HL-60 (cell line): ENCODE measurements around the gene MYO1A.

Experiments
- DNase-seq, 2 experiments: peaks; one replicate each; pipeline ENCODE4 v3.0.0-alpha.2; 2010 to 2020; ENCODE audit warnings: low read depth in 1 of 2, low spot score in 1 of 2
- H3K27ac ChIP-seq: fragments of 250-450 bp; sonication (Bioruptor Pico); replicated peaks from 2 replicates; pipeline ENCODE4 v1.5.1; 2020; ENCODE audit warnings: mild to moderate bottlenecking, moderate library complexity
- H3K27me3 ChIP-seq: fragments of 250-450 bp; sonication (Bioruptor Pico); 2 replicates; pipeline ENCODE4 v1.5.1; 2021; ENCODE audit warnings: mild to moderate bottlenecking, moderate library complexity; ENCODE audit not compliant: insufficient read depth, poor library complexity, severe bottlenecking
- H3K4me3 ChIP-seq: replicated peaks from 2 replicates; pipeline ENCODE4 v1.5.1; 2011; ENCODE audit warnings: mild to moderate bottlenecking, control low read depth, low read length; ENCODE audit not compliant: insufficient read depth
- GABPA ChIP-seq: IDR thresholded peaks from 2 replicates; pipeline ENCODE4 v1.6.1; 2012; ENCODE audit warnings: low read depth
- POLR2AphosphoS5 ChIP-seq: IDR thresholded peaks from 2 replicates; pipeline ENCODE4 v1.6.1; 2012; ENCODE audit warnings: low read depth
- SPI1 ChIP-seq: IDR thresholded peaks from 2 replicates; pipeline ENCODE4 v1.6.1; 2012; ENCODE audit warnings: low read depth, mild to moderate bottlenecking, borderline replicate concordance
- TF ChIP-seq, protein P1 (sequence below): IDR thresholded peaks from 2 replicates; pipeline ENCODE4 v1.6.1; 2012; ENCODE audit warnings: low read depth; ENCODE audit not compliant: insufficient replicate concordance
- TF ChIP-seq, protein P2 (sequence below): IDR thresholded peaks from one replicate; pipeline ENCODE4 v1.5.1; 2011; ENCODE audit warnings: low read length, control low read depth, inconsistent platforms; ENCODE audit not compliant: insufficient read depth

The MYO1A gene

DNA sequence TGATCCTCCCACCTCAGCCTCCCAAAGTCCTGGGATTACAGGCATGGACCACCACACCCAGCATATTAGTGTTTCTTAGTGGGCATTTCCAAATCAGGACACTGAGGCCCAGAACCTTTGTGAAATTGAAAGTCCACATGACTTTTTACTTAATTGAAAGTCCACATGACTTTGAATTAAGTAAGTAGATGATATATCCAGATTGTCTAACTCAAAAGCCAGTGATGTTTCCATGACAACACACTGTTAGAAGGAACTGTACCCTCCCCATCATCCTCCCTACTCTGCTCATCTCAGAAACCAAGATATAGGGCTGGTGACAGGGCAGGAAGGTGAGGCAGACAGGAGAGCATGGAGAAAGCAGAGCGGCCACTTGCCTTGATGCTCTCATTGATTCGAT is 7.2 kb downstream of the MYO1A start:
- no peak for DNase-seq
- H3K27ac ChIP-seq: no peak overlapping the region
- H3K4me3 ChIP-seq: no peak overlapping the region
- TF ChIP-seq, protein P1, sequence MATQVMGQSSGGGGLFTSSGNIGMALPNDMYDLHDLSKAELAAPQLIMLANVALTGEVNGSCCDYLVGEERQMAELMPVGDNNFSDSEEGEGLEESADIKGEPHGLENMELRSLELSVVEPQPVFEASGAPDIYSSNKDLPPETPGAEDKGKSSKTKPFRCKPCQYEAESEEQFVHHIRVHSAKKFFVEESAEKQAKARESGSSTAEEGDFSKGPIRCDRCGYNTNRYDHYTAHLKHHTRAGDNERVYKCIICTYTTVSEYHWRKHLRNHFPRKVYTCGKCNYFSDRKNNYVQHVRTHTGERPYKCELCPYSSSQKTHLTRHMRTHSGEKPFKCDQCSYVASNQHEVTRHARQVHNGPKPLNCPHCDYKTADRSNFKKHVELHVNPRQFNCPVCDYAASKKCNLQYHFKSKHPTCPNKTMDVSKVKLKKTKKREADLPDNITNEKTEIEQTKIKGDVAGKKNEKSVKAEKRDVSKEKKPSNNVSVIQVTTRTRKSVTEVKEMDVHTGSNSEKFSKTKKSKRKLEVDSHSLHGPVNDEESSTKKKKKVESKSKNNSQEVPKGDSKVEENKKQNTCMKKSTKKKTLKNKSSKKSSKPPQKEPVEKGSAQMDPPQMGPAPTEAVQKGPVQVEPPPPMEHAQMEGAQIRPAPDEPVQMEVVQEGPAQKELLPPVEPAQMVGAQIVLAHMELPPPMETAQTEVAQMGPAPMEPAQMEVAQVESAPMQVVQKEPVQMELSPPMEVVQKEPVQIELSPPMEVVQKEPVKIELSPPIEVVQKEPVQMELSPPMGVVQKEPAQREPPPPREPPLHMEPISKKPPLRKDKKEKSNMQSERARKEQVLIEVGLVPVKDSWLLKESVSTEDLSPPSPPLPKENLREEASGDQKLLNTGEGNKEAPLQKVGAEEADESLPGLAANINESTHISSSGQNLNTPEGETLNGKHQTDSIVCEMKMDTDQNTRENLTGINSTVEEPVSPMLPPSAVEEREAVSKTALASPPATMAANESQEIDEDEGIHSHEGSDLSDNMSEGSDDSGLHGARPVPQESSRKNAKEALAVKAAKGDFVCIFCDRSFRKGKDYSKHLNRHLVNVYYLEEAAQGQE: no peak
- TF ChIP-seq, protein P2, sequence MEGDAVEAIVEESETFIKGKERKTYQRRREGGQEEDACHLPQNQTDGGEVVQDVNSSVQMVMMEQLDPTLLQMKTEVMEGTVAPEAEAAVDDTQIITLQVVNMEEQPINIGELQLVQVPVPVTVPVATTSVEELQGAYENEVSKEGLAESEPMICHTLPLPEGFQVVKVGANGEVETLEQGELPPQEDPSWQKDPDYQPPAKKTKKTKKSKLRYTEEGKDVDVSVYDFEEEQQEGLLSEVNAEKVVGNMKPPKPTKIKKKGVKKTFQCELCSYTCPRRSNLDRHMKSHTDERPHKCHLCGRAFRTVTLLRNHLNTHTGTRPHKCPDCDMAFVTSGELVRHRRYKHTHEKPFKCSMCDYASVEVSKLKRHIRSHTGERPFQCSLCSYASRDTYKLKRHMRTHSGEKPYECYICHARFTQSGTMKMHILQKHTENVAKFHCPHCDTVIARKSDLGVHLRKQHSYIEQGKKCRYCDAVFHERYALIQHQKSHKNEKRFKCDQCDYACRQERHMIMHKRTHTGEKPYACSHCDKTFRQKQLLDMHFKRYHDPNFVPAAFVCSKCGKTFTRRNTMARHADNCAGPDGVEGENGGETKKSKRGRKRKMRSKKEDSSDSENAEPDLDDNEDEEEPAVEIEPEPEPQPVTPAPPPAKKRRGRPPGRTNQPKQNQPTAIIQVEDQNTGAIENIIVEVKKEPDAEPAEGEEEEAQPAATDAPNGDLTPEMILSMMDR: no peak
- TF ChIP-seq POLR2AphosphoS5: no peak
- no peak for TF ChIP-seq SPI1
- TF ChIP-seq GABPA: no peak
- no peaks in the 10 kb centered on the region for H3K27me3 ChIP-seq

DNA sequence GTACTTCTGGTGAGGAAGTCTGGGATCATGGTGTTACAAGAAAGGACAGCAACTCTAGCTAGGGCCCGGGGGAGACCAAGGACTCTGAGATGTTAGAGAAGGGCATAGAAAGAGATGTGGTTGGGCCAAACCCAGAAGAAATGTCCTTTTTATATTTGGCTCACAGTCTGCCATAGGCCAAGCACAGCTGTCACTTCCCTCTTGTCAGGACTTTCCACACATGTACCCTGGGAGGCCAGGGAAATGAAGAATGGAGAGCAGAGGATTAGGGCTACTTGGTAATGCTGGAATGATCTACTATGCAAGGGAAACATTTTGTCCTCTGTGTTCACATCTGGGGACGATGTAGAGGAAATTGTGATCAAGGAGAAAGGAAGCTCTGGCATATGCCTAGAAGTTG is 9.2 kb downstream of the MYO1A start:
- Histone ChIP-seq H3K27me3 (no peaks in the 10 kb centered on the region), H3K4me3 (no peak overlapping the region), H3K27ac (no peak overlapping the region)
- TF ChIP-seq, protein P1: no peak
- TF ChIP-seq, protein P2: no peak
- no peak for DNase-seq

DNA sequence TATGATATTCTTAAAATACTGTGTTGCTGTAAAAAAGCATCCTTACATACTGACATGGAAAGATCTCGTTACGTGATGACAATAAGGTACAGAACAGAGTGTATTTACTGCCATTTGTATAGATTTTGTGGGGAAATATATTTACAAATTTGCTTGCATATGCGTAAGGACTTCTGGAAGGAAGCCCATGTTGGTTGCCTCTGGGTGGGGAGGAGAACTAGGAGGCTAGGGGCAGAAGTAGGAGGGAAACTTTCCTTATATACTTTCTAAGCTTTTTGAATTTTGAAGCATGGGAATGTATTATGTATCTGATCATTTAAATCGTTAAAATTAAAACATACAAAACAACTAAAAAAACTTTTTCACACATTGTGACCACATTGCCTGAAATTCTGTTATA is 9.7 kb downstream of the MYO1A start:
- DNase-seq: no peak
- Histone ChIP-seq H3K27ac (no peak overlapping the region), H3K4me3 (no peak overlapping the region), H3K27me3 (no peaks in the 10 kb centered on the region)
- TF ChIP-seq, protein P1: no peak
- no peak for TF ChIP-seq SPI1
- no peak for TF ChIP-seq POLR2AphosphoS5
- TF ChIP-seq, protein P2: no peak
- TF ChIP-seq GABPA: no peak
